Fibroblast of skin of back (primary cell): ENCODE measurements around the gene TCF7L2.

Source experiments
- DNase-seq: peaks from one replicate; pipeline ENCODE4 v3.0.0-alpha.2; 2013

The TCF7L2 gene

DNA sequence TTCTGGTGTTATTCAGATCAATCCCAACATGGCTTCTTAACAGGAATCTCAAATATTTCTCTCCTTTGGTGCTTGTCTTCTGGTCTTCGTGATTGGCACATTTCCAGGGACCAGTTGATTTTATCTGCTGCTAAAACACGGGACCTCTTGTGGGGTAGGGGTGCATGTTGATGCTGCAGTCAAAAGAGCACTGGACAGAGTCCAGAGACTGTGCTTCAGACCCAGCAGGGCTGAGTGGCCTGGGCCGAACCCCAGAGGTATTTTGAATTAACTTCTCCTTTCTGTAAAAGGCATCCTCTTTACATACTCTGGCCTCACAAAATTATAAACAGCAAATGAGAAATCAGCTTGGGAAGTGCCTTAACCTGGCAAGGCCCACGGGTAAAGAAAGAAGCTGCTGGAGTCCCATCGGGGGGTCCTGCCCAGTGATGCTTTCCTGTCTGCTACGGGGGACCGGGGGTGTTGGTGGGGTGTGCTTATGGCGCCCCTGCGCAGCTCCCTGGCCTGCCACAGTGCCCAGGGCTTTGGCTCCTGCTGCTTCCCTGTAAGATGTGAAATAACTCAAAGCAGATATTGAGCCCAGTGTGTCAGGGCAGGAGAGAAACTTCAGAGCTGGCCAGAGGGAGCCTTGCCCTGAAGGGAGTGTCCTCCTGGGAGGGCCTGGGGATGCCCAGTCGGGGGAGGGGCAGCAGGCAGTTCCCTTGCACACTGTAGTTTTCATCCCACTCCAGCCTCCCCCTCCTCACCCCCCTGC lies 230.5 kb downstream of the TCF7L2 start:
- DNase-seq, result no peak

DNA sequence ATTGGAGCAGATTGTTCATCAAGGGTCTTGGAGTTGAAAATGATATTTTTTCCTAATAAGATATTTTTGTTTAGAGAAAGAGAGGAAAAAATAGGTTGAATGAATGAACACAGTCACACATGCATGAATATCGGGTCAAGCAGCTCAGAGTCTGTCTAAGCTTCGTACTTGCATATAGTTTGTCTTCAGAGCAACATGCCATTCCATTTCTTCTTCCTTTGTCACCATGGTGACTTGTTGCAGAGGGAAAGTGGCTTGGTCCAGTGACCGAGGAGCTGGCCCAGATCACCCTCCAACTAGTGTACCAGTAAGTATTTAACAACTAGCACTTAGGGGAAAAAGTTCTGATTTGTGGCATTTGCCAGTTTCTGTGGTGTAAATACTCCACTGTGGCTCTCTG lies 232.1 kb downstream of the TCF7L2 start:
- no peak for DNase-seq

DNA sequence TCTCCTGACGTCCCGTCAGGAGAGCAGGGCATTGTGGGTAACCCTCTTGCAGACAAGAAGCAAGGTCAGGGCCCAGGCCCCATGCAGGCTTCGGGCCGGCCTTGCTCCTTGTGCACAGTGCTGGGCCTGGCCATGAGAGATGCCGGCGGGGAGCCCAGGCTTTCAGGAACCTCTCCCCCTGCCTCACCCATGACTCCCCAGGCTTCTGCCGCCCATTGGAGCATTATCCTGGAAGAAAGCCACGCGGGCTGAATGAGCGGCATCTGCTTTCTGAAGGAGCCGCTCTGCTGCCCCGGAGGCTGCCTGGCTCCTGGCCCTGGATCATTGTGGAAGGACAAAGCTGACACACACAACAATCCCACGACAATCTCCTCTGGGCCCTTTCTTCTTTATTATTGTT lies 233.5 kb downstream of the TCF7L2 start:
- no peak for DNase-seq

DNA sequence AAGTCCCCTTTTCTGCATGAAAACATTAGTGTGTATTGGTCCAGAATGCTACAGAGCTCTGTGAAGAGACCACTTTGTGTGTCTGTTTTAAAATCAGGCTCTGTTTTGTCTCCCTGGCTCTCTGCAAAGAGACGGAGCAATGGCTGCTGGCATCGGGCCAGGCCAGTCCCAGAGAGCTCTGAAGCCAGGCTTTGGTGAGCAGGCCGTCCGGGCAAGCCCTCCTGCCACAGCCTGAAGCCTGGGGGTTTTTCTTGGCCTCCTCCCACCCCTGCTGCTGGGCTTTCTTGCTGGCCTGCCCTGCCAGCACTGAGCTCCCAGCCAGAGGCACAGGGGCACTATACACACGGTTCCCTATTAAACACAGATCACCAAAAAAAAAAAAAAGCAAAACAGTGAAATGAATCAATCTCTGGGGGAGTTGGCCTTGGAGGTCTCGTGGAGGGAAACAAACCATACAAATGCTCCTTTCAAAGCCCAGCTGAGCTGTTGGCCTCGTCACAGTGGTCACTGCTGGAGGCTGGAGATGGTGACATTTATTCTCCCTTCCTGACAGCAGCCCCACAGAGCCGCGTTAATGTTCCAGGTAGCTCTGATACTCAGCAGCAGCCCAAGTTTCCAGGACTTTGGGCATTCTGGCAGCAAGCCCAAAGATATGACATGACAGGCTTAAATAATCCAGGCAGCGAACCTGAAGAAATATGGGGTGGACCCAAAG lies 237.2 kb downstream of the TCF7L2 start:
- DNase-seq, result no peak

DNA sequence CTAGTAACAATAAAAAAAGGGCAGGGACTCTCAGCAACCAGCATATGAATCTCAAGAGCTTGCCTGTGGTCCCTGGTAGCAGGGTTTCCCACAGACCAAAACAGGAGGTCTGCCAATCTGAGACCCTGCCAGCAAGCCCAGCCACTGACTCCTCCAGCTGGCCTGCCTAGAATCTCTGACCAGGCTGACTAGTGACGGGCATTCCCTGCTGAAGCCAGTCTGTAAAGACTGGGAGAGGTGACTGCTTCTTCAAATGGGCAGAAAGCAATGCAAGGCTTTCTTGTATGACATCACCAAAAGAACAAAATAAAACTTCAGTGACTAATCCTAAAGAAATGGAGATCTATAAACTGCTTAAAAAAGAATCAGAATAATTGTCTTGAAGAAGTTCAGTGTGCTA lies 249.4 kb downstream of the TCF7L2 start:
- DNase-seq, result peak; percentile 79

DNA sequence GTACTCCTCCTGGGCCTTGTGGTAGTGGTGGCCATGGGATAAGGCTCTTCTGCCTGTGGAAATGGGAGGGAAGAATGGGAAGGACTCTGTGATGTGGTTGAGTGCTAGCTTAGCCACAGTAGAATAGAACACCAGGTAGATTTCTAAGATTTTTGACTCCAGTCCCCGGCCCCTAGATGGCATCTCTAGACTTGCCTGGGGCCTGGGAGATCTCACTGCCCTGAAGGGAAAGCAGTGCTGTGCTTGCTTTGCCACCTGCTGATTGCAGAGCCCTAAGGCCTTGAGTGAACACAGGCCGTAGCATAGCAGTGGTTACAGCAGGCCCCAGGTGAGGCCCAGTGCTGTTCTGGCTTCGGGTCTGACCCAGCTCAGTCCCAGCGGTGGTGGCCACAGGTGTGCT lies 252.0 kb downstream of the TCF7L2 start:
- DNase-seq, result no peak

DNA sequence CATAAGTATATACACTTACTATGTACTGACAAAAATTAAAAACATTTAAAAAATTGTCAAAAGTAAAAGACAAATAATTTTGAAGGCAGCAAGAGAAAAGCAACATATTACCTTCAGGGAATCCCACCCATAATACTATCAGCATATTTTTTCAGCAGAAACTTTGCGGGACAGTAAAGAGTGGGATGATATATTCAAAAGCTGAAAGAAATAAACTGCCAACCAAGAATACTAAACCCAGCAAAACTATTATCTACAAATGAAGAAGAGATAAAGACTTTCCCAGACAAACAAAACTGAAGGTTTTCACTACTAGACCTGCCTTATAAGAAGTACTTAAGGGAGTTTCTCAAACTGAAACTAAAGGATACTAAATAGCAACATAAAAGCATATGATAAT lies 257.9 kb downstream of the TCF7L2 start:
- no peak for DNase-seq

DNA sequence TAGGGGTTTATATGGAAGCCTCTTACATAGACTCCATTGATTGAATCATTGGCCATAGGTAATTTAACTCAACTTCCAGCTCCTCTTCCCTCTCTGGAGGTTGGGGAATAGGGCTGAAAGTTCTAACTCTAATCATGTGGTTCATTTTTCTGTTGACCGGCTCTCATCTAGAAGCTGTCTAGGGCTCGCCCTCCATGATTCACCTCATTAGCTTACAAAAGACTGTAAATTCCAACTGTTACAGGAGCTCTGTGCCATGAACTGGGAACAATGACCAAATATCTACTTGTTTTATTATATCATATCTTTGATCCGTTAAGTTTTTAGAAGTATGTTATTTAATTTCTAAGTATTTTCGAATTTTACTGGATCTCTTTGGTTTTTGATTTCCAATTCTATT lies 263.0 kb downstream of the TCF7L2 start:
- DNase-seq, result no peak

DNA sequence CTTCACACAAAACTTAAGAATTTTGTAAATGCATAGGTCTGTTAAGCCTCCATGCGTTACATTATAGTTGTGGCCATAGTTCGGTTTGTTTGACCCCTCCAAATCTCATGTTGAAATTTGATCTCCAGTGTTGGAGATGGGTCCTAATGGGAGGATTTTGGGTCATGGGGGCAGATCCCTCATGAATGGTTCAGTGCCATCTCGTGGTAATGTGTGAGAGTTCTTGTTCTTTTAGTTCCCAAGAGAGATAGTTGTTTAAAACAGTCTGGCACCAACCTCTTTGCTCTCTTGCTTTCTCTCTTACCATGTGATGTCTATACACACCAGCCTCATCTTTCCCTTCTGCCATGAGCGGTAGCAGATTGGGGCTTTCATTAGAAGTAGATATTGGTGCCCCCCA lies 264.3 kb downstream of the TCF7L2 start:
- no peak for DNase-seq

DNA sequence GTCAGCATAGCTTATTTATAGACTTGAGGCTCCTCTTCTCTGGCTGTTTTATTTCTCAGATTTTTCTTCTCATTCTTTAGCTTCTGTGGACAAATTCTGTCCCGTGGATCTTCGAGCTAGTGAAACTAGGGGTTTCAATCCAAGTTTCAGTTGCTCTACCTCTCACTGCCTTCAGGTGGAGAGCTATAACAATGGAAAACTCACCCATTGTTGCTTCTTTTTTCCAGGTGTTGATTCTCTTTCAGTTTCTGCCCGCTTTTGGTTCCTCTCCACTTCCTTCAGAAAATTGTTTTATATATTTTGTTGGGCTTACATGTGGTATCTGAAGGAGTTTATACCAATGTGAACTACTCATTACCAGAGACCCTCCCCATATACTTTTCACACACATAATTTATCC lies 266.1 kb downstream of the TCF7L2 start:
- no peak for DNase-seq
